ENCODE data around the gene FBXO34. TPM values are rescaled to one million over a fixed set of nuclear protein-coding genes. Genes with fewer than 3 reads are reported as not detected.

The FBXO34 gene
- total and polyA plus RNA-seq, 10 of the 15 experiments (the other 5 are each of a cell fraction or from before 2014, with no cell fraction given), result 5.6 to 22.8 (median 17.6) TPM

- no peaks in the 10 kb centered on the region; a peak in 1 of 4 replicates for H3K36me3 ChIP-seq (ENCODE audit: control insufficient read depth in 2 of 2, insufficient read depth in 2 of 2, low read length in 1 of 2)
- CTCF ChIA-PET, result interaction anchor here (0.6 to 1.5 kb wide), 6 partner anchors 12 to 147 kb away, joined by 3 to 6 read pairs (median 4); no protein-coding TSS in a partner anchor
These were observed 90.0 kb downstream of the FBXO34 start for GRCh38 chr14:55361190-55361589.

More at GRCh38 chr14:55361190-55361589, 90.0 kb downstream of the FBXO34 start:
- DNase-seq (ENCODE audit: low read depth, low spot score), result no peak
- TF ChIP-seq USF2 (IDR thresholded peaks at IDR 0.05; ENCODE audit: borderline replicate concordance, low read depth, low read length) (no peak), RFX5 (IDR thresholded peaks at IDR 0.05; ENCODE audit: low read depth, low read length) (no peak), RB1 (IDR thresholded peaks at IDR 0.05; ENCODE audit: borderline replicate concordance) (no peak), IRF5 (IDR thresholded peaks at IDR 0.05; ENCODE audit: borderline replicate concordance) (no peak), CTCF (IDR thresholded peaks at IDR 0.05 in 2 of 3, conservative IDR thresholded peaks at IDR 0.05 in 1 of 3; ENCODE audit: control insufficient read depth in 2 of 3, extremely low read depth in 1 of 3, insufficient read depth in 1 of 3, low read depth in 3 of 3, low read length in 3 of 3) (no peak), ZZZ3 (IDR thresholded peaks at IDR 0.05; ENCODE audit: control insufficient read depth, insufficient read length, low read depth) (no peak), ZNF207 (IDR thresholded peaks at IDR 0.05; ENCODE audit: borderline replicate concordance) (no peak), RAD21 (IDR thresholded peaks at IDR 0.05; ENCODE audit: insufficient read depth, low read depth, low read length) (no peak), ZNF592 (IDR thresholded peaks at IDR 0.05) (no peak), FOXK2 (IDR thresholded peaks at IDR 0.05) (no peak), CREB1 (IDR thresholded peaks at IDR 0.05; ENCODE audit: low read depth) (no peak), LARP7 (IDR thresholded peaks at IDR 0.05) (no peak), BACH1 (IDR thresholded peaks at IDR 0.05; ENCODE audit: borderline replicate concordance) (no peak), RAD51 (IDR thresholded peaks at IDR 0.05) (no peak), NR2C2 (IDR thresholded peaks at IDR 0.05; ENCODE audit: borderline replicate concordance, control insufficient read depth, insufficient read length, low read depth) (no peak)
- WGBS (ENCODE audit: insufficient coverage, insufficient replicate concordance, low lambda C conversion rate, missing lambda C conversion rate), result 95% methylated on average over 2 of the region's 2 CpGs
- H3K9ac ChIP-seq (ENCODE audit: control insufficient read depth, insufficient read depth, low read length), result no peak overlapping the region
- H2AFZ ChIP-seq (ENCODE audit: control insufficient read depth, low read depth, low read length), result no peak overlapping the region
- POLR2A ChIA-PET, result interaction anchor here (0.9 kb wide), 1 partner anchor 13 kb away, joined by 3 read pairs; no protein-coding TSS in a partner anchor
- H3K79me2 ChIP-seq (ENCODE audit: control insufficient read depth, insufficient read depth, low read length), result no peaks in the 10 kb centered on the region
- no peaks in the 10 kb centered on the region for H3K27me3 ChIP-seq (replicated peaks in 1 of 2; ENCODE audit: control insufficient read depth in 2 of 2, insufficient read depth in 2 of 2, low read length in 1 of 2)
- in situ Hi-C loops (cut with MboI), result no loop called here
- RAD21 ChIA-PET (ENCODE audit: unreplicated experiment), result interaction anchor here (1.5 kb wide), 1 partner anchor 169 kb away, joined by 3 read pairs; no protein-coding TSS in a partner anchor
- ATAC-seq, result no peak
- H3K4me3 ChIP-seq, result no peak overlapping the region
- no peak overlapping the region for H3K4me2 ChIP-seq (ENCODE audit: control insufficient read depth, insufficient read depth)
- H3K27ac ChIP-seq (ENCODE audit: control insufficient read depth, insufficient read depth), result no peak overlapping the region
- BruUV-seq (replicated peaks), result no TSS peak
- FAIRE-seq, result no peak
- H4K20me1 ChIP-seq (ENCODE audit: control insufficient read depth, insufficient read depth), result no peaks in the 10 kb centered on the region
- intact Hi-C loops (cut with micrococcal nuclease; ENCODE audit: unreplicated experiment), result no loop called here
- SMC1A ChIA-PET (ENCODE audit: uncharacterized antibody, unreplicated experiment), result interaction anchor here (0.9 to 1.9 kb wide), 4 partner anchors 12 to 91 kb away, joined by 3 to 5 read pairs (median 4); no protein-coding TSS in a partner anchor
- H3K4me1 ChIP-seq (ENCODE audit: control insufficient read depth, insufficient read depth, low read length), result no peaks in the 10 kb centered on the region
- H3K9me3 ChIP-seq (replicated peaks; ENCODE audit: control insufficient read depth, insufficient read depth, low read length), result no peaks in the 10 kb centered on the region

Measured in GM12878 (cell line).